CD4-positive, alpha-beta T cell treated with Interleukin-17A for 1 hour (primary cell): ENCODE results near the gene RANBP1.

Source experiments
- DNase-seq: peaks from one replicate; pipeline ENCODE4 v3.0.0-alpha.2; 2020

RANBP1 gene

DNA sequence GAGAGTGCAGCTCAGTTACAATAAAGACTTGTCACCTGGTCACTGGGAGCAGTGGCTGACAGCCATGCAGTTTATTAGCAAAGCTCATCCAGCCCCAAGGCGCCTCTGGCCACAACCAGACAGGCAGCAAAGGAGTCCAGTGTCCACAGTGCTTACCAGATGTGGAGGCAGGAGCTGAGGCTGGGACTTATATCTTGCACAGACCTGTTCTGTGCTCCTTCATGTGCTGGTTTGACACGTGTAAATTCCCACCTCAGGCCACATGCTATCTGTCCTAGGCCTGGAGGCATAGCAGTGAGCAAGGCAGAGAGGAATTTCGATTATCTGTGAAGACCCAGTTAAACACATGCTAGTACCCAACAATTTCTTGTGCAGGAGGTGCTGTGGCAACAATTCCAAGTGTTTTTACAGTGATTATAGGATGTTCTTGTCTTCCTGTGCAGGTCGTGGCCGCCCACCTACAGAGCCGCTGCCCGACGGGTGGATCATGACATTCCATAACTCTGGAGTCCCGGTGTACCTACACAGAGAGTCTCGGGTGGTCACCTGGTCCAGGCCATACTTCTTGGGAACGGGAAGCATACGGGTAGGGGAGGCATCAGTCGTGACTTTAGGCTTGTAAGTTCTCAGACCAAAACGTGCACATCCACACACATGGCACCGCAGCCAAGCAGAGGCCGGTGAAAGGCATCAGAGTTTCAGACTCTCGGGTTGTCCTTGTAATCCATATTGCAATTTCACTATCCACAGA is 26.5 kb upstream of the RANBP1 start:
- no peak for DNase-seq

DNA sequence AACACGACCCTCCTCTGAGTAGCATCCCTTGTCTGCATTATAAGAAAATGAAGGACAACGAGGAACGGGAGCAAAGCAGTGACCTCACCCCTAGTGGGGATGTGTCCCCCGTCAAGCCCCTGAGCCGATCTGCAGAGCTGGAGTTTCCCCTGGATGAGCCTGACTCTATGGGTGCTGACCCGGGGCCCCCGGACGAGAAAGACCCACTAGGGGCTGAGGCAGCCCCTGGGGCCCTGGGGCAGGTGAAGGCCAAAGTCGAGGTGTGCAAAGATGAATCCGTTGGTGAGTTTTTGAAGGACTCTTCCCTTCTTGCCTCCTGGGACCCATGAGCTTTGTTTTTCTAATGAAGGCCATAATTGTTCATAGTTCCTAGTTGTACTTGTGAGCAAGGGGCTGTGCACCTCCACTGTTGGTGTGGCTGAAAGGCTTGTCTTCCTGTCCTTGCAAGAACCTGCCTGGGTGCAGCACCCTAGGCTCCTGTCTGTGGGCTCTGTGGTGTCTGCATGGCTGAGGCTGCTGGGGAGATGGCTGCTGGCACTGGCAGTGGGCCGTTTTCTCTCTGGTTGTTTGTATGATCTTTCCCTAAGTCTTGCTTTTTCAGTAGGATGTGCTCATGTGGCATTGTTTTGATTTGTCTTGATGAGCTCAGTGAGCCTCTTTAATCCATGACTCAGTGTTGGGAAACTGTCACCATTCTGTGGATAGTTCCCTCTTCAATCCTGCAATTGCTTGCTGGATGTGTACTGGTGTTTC is 25.8 kb upstream of the RANBP1 start:
- DNase-seq, result no peak

DNA sequence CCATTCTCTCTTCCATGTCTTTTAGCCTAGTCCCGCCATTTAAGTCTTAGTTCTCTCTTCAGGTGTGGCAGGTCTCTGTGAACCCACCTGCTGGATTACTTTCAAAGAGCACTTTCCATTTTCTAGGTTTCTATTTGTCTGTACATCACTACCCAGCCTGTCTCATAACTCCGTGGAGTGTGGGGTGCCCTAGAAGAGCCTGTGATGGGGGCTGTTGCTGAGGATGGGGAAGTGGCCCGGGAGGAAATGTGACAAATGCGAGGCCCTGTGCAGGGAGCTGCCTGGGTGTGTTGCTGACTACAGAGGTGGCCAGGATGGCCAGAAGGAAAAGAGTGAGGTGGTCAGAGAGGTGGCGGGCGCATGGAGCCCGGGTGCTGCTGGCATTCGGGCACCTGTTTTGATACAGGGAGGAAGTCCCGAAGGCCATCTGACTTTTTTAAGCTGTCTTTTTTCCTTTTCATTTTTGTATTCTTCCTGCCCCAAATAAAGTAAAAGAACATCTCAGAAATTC is 25.1 kb upstream of the RANBP1 start:
- DNase-seq, result no peak

DNA sequence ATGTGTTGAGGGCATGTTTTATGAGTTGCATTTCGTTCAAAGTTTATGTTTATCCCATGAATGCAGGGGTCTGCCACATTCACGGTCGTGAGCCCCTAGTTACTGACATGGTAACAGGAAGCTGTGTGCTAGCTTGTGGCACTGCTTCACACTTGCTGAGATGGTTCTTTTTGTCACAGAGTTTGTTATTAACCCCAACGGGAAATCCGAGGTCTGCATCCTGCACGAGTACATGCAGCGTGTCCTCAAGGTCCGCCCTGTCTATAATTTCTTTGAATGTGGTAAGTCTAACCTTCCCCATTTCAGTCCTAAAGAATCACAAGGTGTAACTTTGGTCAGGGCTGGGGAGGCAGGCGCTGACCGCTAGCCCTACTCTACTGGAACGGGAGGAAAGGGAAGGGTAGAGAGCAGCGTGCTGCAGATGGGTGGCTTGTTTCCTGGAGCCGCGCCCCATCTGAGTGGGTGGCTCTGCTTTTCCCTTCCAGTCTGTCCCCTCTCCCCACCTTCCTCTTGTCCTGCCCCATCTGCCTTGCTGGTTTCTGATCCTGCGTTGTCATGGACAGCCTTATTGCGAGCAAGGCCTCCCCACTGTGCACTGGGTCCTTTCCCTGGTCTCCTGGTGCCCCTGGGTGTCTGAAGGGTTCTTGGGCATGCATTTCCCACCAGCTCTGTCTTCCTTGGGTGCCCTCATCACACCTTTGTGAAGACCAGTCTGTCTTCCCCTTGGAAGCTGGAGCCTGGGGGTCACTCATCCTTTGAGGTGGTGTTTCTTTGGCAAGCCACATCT is 24.0 kb upstream of the RANBP1 start:
- DNase-seq, result peak; percentile 40

DNA sequence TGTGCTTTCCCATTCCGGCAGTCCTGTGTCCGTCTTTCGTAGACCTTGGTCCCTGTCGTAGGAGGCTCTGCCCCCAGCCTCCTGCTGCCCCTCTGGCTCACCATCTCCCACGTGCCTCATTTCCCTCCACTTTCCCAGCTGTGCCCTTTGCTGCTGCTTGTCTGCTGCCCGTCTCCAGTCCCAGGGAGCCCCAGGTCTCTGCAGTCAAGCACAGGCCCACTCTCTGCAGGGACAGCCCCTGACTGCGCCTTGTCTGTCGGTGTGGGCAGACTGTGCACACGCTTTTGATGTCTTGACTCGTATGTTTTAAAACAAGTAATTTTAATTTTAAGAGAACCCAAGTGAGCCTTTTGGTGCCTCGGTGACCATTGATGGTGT is 23.4 kb upstream of the RANBP1 start:
- DNase-seq, result no peak

DNA sequence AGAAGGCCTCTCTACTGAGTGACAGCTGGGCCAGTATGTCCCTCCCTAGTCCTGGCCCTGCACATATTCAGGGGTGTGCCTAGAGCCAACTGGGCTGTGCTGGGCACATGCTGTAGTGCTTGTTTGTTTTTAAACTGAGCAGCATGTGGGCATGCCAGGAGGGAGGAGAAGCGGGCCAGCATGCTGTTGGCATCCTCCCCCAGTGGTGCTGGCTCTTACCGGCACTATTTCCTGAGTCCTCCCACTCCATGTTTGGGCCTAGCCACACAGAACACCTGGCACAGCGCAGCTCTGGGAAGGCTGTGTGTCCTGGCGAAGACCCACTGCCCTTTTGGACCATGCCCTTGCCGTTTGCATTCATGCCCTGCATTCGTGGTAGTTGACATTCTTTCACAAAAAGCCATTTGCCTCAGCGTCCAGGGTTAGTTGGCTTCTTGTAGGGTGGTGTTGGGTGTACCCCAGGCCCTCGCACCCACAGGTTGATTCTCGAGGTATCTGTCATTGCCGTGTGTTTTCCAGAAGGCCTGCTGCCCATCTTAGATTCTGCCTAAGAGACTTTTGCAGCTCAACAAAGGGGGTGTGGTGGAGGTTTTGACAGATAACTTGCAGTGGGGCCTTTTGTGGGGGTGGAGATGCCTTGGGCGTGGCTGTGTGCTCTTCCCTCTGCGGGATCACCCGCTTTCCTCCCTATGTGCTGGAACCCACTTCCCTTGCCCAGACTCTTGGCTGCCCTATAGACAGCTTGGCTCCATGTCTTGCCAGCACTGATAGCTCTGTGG is 22.3 kb upstream of the RANBP1 start:
- DNase-seq, result no peak

DNA sequence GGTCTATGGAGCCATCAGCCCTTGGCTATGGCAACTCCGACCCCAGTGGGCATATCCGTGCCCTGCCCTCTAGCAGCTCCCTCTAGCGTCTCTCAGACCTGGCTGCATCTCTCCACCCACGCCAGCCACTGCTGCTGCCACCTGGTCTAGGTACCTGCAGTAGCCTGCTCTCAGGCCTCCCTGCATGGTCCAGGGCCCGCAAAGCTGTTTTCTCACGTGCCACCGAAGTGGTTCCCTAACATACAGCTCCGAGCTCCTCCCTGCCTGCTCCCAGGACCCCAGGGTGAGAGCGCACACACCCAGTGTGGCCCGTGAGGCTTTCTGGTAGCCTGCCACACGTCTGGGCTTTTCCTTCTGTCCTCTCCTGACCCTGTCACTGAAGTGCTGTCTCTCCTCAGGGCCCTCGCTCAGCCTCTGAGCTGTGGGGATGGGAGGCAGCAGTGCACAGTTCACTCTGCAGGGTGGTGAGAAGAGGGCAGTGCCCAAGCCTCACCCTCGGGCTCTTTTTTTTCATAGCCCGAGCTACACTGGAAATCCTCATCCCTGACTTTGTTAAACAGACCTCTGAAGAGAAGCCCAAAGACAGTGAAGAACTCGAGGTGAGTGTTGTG is 21.6 kb upstream of the RANBP1 start:
- DNase-seq, result no peak

DNA sequence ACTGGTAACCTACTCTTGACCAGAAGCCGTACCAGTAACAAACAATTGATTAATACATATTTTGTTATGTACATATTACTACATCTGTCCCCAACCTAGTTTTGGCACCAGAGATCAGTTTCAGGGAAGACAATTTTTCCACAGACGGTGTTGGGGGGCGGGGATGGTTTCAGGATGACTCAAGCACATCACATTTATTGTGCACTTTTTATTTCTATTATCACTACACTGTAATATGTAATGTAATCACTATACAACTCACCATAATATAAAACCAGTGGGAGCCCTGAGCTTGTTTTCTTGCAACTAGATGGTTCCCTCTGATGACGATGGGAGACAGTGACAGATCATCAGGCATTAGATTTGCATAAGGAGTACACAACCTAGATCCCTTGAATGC is 20.4 kb upstream of the RANBP1 start:
- no peak for DNase-seq

DNA sequence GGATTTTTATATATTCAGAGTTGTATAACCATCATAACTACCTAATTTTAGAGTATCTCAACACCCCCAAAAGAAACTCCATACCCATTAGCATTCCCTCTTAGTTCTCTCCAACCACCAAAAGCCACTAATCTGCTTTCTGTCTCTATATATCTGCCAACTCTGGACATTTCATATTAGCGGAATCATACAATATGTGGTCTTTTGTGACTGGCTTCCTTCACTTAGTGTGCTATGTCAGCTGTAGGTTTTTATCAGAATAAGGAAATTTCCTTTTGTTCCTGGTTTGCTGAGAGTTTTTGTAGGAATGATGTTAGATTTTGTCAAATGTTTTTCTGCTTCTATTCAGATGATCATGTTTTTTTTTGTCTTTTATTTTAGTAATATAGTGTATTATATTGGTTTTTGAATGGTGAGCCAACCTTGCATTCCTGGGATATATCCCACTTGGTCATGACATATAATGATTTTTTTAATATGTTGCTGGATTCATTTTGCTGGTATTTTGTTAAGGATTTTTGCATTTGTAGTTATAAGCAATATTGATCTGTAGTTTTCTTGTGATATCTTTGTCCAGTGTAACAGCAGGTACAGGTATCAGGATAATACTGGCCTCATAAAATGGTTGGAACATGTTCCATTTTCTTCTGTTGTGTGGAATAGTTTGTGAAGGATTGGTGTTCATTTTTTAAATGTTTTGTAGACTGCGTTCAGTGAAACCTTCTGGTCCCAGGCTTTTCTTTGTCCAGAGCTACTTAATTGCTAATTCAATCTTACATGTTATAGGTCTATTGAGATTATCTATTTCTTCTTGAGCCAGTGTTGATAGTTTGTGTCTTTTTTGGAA is 19.1 kb upstream of the RANBP1 start:
- DNase-seq, result no peak

DNA sequence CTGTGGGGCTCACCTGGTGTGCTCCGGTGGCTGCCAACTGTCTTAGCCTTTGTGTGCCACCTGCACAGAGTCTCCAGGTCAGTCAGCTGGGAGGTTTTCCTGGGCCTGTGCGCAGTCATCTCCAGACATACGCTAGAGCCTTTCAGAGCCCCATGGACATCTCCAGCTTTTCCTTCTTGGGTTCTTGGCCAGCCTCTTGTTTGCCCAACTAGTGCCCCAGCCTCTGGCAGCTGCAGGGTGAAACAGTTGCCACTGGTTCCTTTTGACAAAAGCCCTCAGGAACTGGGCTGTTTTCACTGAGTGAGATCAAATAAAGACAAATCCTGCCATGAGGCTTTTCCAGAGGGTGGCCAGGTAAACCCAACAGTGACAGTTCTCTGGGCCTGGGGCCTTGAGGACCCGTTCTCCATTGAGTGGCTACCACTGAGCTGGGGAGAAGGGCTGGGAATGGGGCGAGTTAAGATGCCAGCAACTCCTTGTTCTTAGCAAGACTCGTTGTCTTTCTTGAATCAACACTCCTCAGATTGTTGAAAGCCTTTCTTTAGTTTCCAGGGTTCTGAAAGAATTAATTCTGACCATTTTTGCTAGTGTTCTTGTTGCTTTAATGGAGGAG is 16.7 kb upstream of the RANBP1 start:
- DNase-seq, result no peak

DNA sequence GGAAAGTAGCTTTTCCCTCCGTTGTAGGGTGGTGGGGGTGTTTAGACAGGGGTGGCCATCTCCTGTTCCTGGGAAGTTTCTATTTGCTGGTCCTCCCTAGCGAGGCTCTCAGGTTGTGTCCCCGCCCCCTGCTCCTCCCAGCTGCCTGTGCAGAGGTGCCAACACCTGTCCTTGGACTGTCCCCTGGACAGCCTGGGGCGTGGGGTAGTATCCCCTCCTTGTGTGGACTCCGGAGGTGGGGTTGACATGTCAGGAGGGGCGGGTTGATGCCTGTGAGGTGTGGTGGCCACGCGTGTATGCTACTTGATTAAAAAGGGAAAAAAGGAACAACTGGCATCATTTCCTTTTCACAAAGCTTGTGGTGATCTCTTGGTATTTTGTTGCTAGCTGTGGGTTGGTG is 14.3 kb upstream of the RANBP1 start:
- no peak for DNase-seq

DNA sequence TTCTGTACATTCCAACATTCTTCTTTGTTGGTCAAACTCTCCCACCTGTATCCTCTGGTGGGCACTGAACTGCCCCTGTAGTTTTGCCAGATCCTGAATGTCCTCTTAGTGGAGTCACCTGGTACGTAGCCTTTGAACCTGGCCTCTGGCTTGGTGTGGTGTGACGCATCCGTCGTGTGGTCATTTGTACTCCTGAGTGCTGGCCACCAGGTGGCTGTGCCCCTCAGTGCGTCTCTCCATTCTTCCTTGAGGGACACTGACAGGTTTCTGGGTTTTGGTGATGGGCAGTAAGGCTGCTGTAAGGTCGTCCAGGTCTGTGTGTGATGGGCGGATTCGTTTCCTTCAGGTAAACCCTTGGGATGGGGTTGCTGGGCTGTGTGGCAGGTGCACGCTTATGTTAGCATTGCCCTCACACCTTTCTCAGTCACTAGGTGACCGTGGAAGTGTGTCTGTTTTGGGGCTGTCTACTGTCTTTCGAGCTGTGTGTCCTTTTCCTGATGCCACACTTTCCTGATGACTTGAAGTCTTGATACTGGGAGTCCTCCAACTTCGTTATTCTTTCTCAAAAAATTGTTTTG is 13.6 kb upstream of the RANBP1 start:
- DNase-seq, result no peak

DNA sequence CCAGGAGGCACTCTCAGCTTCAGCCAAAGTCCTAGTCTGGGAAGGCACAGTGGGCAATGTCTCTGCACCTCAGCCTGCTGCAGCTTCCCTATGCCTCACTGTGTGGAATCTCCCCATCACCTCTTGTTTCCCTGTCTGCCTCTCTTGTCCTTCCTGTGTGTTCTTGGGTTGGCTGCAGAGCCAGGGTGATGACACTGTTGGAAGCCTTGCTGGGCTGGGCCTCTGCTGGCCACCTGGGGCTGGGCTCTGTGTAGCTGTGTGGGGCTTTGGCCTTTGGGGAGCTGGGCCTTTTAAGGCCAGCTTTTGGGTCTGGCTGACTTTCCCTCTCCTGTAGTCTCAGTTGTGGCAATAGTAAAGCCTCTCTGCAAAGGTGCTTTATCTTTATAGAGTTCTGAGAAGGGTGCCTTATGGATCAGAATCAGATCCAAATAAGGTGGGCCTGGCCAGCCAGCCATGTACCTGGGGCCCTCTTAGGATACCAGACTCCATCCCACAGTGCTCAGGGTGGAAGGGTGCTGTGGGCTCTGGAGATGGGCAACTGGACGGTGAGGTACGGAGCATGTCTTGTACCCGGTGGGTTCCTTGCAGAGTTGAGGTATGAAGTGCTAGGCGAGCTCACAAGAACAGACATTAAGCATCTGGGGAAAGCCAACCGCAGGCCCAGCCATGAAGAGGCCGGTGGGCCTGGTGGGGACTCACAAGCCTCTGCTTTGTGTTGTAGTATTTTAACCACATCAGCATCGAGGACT is 10.3 kb upstream of the RANBP1 start:
- DNase-seq, result no peak

DNA sequence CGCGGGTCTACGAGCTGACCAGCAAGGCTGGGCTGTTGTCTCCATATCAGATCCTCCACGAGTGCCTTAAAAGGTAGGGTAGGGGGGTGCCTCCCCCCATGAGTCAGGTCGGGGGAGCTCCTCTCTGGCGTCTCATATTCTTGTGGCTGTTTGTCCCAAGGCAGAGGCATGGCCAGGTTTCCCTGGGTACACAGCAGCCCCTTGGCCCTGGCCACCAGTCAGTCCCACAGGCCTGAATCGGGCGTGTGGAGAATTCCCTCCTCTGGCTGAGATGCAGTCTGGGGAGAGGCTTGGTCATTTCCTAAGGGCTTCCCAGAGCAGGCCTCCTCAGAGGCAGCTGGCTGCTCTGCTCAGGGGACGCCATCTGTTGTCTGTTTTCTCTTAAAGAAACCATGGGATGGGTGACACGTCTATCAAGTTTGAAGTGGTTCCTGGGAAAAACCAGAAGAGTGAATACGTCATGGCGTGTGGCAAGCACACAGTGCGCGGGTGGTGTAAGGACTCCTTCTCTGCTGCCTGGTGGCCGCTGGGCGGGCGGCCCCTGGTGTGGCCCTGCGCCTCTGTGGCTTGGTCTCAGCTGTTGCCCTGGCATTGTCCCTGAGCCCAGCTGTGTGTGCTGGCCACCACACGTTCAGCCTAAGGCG is 9.6 kb upstream of the RANBP1 start:
- no peak for DNase-seq

DNA sequence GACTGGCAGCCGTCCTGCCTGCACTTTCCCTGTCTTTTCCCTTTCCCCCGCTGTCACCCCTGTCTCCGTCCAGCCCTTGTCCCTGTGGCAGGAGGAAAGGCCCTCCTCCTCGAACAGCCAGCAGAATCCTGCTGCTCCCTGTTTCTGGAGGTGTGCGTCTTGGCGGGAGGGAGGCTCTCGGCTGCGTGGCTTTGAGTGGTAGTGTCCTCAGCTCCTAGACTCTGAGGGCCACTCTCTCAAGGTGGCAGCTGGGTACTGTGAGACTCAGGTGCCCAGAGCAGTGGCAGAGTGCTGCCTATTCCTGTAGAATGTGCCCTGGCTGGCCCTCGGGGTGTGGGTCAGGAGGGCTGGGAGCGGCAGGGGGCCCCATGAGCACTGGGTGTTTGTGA is 9.1 kb upstream of the RANBP1 start:
- no peak for DNase-seq

DNA sequence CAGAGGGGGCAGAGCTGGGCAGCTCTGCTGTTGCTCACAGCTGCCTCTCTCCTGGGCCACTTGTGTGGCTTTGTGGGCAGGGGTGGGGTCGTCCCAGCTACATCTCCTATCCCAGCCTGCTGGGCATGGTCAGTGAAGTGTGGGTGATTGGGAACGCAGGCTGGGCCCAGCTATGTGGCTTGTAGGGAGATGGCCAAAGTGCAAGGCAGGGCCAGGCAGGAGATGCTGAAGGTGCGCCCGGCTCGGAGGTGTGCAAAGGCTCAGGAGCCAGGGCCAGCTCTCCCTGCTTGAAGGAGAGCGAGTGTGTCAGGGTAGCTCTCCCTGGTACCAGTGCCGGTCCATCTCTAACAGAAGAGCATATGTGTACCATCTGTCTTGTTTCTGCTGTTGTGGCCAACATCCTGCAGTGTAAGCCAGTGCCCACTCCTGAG is 8.4 kb upstream of the RANBP1 start:
- DNase-seq, result no peak

DNA sequence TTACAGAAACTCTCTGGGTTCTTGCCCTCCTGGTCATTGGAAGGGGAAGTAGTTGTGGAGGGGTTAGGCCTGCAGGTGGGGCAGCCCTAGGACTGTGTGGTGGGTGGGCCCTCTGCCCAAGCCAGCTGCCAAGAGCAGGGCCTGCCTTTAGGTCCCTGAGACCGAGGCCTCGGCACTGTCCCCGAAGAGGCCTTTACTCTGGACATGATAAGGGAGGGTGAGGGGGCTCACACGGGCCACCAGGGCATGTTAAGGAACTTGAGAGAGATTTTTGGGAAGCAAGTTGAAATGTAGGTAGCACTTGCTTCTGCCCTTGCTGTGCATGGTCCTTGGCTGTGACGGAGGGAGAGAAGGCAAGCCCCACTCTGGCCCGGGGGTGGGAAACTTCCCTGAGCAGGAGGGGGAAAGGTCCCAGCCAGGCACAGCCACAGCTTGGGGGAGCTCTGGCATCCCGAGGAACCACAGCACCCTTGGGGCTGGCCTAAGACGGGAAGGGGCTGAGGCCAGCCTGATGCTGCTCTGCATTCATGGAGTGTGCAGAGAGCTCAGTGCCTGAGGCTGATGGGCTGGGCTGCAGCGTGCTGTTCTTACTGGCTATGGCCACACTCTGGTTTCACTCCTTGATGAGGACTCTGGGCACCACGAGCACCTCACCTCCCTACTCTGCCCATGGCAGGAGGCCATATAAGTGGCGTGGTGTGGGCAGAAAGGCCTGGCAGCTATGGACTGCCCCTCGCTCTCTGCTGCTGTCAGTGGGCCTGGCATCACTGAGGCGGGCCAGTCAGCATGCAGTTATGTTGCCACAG is 7.8 kb upstream of the RANBP1 start:
- DNase-seq, result no peak

DNA sequence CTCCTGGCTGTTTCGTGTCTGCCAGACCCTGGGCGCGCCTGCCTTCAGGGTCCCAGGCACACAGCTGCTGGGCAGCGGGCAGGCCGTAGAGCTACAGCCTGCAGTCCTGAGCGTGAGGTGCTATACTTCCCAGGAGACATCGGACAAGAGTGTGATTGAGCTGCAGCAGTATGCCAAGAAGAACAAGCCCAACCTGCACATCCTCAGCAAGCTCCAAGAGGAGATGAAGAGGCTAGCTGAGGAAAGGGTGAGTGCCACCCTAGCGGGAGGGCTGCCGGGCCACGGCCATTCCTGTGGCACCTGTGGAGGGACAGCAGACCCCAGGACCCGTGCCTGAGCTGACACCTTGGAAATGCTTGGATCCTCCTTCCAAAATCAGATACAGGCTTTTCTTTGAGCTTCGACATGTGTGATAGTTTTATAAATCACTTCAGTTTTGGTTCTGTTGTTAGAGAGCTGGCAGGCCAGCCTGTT is 7.1 kb upstream of the RANBP1 start:
- no peak for DNase-seq
